ENCODE results near the gene PPP2R2C.

Gene PPP2R2C

DNA sequence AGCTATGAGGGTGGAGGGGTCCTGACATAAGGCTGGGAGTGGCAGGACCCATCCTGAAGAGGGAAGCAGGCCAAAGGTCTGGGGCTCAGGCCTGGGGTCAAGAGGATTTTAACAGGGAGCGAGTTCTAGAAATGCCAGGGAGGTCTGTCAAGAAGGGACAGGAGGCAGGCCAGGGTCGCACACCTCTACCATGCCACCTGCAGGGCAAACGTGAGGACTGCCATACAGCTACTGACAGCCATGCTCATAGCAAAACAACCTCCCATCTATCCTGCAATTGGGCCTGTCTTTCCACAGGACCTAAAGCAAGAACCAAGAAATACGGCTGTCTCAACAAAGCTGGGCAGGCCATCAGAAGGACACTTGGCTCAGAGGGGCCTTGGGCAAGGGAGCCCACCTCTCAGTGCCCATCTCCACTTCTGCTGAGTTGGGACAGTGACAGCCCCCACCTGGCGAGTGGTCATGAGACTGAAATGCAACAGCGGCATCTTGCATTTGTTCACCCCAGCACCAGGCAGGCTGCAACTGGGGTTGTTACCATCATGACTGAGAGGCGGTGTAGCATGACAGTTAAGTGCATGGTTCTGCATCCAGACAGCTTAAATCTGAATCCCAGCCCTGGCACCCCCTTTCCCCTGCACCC, 110.0 kb downstream of the PPP2R2C start:
- DNase-seq (ENCODE audit: low spot score) = no peak

DNA sequence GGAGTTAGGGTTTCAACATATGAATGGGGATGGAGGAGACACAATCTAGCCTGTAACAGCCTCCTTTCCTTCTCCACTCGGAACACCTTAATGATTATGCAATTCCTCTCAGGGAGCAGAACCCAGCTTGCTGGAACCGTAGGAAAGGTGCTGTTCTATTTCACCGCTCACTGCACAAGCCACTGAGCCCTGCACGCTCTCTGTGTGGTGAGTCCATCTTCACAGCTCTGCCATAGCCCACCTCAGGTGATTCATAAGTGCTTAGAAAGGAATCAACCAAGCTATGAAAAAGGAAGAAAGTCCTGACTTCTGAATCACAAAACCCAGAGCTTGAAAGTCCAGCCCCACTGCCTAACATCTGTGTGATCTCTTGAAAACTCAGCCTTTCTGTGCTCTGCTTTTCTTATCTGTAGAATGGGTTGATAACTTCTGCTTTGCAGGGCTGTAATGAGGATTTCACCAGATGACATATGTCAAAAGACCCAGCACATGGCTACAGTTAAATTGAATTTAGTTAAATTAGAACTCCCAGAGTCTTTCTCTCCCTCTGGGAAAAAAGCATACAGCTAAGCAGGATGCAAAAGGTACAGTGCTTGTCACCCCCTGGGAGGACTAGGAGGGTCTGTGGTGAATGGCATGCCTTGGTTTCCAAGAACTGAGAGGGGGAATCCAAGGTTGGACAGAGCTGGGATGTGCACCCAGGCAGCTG, 111.2 kb downstream of the PPP2R2C start:
- no peak for DNase-seq (ENCODE audit: low spot score)

DNA sequence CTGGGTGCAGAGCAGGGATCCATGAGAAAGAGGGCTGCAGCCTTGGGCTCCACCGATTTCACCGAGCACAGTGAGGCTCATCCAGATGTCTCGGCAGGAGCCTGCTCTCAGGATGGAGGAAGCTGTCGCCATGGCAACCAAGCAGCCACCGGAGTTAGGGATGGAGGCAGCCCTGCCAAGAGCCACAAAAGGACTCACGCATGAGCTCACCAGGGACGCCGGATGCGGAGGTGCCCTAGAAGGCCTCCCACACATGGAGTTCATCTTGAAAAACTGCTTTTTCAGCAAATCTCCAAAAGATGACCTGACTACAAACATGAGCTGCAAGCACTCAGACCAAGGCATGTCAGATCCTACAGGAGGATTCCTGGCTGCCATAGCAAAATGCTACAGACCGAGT, 112.0 kb downstream of the PPP2R2C start:
- DNase-seq (ENCODE audit: low spot score) = no peak

DNA sequence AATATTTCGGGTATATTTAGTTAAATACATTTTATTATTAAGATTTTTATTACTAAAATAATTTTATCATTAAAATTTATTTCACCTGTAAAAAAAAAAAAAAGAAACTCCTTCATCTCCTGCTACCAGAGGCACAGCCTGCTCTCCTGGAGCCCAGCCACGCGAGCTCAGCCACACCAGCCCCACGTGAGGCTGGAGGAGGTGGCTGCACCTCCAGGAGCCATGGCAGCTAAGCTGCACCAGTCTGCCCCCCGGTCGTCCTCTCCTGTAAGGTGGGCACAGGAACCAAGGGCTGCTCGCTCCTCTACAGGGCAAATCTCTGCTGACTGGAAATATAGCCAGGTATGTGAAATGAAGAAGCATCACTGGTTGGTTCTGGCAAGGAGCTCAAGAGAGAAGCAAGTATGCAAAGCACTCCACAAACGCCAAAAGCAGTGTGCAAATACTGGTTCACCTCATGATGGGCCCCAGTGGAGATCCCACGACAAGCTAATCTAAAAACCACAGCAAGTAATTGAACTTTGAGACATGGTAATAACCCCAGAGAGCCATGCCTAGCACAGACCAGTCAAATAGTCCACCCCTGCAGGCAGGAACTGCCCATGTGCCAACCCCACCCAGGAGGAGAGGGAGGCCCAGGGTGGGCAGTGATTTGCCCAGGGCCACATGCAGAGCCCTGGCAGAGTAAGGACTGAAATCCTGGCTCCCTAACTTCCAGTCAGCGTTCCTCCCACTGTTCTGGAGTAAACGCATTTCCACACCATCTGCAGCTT, 112.7 kb downstream of the PPP2R2C start:
- DNase-seq (ENCODE audit: low spot score) = no peak

DNA sequence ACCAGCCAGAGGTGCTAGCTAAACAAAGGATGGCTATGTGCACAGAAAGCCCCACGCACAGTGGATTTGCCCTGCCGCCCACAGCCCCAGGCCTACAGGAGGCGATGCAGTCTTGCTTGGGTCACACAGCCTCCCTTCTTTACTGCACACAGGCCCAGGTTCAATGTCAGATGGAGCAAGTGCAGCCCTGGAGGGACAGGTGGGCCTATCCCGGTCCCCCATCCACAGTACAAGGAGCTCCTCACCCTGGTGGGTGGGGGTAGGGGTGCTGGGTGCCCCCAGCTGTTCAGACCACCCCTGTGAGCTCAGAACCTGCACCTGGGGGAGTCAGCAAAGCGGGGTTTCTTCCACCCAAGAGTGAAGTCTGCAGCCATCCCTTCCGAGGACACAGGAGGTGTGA, 114.9 kb downstream of the PPP2R2C start:
- DNase-seq (ENCODE audit: low spot score) = no peak

DNA sequence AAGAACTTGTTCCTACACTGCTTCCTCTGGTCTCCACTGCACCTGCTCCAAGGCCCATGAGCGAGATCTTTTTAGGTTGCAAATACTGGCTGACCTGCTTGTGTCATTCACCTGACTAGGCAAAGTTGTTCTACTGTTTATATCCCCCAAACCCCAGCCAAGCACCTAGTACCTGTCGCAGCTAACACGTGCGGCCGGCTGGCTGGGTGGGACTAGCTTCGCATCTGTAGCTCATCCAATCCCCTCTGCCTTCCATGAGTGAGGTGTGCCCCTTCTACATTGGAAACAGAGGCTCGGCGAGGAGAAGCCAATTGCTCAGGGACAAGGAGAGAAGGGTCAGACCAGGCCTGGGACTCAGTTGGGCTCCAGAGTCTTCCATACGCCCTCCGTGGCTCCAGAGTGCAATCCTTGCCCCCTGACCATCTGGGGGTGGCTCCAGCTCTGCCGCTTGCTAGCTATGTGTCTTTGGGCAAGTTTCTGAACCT, 116.3 kb downstream of the PPP2R2C start:
- no peak for DNase-seq (ENCODE audit: low spot score)

DNA sequence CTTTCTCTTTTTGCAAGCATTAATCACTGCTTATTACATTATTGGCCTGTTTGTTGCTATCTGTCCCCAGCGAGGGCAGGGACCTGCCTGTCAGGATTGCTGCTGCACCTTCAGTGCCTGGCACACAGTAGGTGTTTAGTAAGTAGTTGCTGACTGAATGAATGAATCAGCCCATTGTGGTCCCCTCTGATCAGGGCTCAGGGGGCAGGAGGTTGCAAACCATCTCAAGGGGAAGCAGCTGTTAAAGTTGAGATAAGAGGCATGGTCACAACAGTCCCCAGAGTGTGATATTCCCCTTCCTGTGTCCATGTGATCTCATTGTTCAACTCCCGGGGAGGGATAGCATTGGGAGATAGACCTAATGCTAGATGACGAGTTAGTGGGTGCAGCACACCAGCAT, 117.4 kb downstream of the PPP2R2C start:
- no peak for DNase-seq (ENCODE audit: low spot score)

DNA sequence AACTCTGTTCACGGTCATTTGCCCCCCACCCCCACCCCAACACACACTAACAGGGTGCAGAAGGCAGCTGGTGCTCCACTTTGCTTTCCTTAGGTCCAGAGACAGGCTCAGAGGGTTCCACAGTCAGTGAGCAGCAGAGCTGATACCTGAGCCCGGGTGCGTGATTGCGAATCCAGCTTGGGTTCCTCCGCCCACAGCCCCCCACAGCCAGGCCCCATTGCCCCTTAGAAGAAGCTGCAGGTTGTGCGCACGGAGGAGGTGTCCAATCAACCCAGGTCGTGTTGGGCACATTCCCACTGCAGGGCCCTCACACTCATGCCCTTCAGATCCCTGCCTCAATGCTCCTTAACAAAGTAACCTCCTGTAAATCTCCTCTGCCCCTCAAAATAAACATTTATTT, 117.8 kb downstream of the PPP2R2C start:
- no peak for DNase-seq (ENCODE audit: low spot score)

DNA sequence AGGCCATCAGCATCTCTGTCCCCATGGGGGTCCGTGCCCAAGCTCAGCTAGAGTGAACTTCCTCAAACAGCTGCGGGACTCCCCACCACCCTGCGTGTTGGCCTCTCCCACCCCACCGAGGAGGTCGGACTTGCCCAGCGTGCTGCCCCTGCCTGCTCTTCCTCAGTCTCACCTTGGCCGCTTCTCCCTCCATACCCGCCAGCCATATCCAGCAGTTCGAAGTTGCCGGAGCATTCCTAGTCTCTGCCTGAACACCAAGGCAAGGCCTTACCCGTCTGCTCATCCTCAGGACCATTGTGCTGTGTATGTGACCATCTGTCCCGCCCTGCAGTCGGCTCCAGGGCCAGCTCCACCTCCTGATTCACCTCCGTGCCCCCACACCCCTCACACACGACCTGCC, 118.3 kb downstream of the PPP2R2C start:
- no peak for DNase-seq (ENCODE audit: low spot score)

DNA sequence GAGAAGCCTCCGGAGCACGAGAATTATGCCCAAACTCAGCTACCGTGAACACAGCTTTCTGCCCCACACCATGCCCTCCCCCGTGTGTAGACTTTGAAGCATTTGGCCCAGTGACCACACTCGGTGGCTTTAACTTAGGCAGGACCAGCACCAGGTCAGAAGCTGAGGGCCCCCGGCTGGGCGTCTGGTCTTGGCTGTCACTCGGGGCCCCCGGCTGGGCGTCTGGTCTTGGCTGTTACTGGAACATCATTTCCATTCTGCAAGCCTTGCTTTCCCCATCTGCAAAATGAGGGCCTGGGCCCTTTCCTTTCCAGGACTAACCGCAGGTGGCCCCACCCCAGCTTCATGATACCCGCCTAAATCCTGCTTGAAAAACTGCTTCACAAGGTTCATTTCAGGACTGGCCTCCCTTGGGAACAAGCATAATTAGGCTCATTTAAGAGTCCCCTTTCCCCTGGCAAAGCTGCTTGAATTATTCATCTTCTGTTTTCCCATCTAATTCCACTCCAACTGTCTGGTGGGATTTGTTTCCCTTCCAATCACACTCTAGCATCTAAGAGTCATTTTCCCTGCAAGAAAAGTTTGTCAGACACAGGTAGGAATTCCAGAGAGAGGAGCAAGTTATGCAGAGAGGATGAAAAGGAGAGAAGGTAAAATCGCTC, 120.3 kb downstream of the PPP2R2C start:
- no peak for DNase-seq (ENCODE audit: low spot score)

DNA sequence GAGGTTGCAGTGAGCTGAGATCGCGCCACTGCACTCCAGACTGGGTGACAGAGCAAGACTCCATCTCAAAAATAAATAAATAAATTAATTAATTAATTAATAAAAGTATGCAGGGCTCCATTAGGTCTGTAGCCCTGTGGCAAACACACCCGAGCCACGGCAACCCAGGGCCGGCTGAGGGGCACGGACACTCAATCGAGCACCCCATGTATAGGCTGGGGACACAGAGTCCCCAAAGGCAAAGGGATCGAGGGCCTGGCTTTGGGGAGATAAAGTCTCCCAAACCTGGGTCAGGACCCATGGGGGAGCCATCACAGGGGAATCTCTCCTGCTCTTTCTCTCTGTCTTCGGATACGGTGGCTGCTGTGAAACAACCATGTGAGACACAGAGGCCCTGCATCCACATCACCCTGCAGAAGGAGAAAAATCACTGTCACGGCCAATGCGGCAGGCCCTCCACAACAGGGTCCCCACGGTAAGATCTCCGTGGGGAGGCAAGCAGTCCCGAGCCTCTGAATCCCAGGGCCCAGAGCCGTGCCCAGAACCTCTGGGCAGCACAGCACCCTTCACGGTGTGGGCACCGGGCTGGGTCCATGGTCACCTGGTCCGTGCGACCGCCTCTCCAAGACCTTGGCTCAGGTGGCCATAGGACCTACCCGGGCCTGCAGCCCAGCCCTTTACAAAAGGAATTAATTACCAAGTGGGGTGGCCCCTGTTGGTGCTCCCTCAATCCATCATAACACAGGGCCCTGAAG, 121.0 kb downstream of the PPP2R2C start:
- DNase-seq (ENCODE audit: low spot score) = no peak

DNA sequence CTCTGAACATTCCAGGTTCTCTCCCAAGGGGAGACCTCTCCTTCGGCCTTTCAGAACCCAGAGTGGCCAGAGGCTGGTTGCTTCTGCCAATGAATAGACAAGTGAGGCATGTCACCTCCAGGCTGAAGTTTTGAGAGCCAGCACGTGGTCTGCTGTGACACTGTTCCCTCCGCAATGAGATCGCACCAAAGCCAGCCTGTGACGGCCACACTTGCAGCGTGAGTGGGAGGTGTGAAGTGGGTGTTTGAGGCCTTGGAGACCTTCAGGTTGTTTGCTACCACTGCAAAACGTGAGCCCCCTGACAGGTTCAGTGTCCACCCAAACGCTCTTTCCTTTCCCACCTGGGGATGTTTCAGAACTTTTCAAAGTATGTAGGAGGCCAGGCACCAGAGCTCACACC, 121.8 kb downstream of the PPP2R2C start:
- no peak for DNase-seq (ENCODE audit: low spot score)

DNA sequence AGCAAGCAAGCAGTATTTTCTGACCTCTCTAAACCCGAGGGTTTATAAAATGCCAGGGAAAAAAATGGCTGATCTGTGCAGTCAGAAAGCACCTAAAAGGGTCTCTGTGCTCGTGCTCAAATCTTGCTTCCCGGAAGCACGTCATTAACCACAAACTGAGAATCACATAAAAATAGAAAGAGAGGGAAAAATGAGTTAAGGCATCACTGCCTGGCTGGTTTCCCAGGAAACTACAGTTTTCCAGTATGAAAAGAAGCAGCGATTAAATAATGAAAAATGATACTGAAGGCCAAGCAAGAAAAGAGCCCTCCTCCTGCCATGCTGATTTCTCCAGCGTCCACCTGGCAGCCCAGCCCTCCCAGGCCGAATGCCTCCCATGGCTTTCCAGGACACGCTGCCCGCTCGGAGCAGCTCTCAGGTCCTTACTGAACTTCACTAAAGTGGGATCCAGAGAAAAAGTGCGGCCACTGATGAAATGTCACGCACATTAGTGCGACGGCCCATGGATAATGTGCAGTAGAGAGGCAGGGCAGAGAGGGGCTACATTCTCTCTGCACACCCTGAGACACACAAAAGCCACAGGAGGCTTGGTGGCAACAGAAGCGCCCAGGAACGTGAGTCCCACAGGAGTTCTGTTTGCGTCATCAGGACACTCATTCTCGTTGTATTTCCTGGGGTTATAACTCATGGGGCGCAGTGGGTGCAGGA, 122.4 kb downstream of the PPP2R2C start:
- no peak for DNase-seq (ENCODE audit: low spot score)

DNA sequence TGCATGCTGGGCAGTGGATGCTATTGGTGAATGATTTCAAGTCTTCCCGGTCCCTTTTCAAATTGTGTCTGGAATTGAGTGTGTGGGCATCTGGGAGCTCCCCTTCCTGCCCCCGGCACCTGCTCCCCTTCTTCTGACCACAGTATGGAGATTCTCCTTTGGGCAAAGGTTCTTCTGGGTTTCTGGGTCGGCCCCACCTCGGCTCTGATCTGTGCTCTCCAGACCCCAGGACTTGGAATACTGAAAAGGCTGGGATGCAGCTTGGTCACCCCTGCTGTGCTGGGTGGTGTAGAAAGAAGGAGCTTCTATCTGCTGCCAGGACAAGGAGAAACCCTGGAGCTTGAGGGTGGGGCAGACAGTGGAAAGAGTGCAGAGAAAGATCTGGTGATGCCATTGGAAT, 124.0 kb downstream of the PPP2R2C start:
- no peak for DNase-seq (ENCODE audit: low spot score)

DNA sequence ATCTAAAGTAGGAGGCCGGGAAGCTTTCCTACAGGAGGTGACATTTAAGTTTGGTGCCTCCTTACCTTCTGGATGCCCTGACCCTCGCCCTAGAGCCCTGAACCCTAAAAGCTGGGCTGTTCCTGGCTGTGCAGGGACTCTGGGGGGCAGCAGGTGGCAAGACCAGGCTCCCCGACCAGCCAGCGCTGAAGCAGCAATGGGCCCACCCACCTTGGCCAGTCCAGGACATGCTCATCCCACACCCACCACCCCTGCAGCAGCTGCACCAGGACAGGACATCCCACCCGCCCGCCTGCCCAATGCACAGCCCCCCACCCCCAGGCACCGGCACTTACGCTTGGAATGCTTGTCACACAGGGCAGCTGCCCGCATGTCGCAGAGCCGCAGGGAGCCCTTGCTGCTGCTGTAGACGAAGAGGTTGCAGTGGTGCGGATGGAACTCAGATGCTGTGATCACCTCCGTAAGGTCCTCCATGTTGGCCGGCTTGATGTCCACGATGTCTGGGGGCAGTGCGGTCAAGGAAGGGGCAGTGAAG, 124.8 kb downstream of the PPP2R2C start:
- no peak for DNase-seq (ENCODE audit: low spot score)

DNA sequence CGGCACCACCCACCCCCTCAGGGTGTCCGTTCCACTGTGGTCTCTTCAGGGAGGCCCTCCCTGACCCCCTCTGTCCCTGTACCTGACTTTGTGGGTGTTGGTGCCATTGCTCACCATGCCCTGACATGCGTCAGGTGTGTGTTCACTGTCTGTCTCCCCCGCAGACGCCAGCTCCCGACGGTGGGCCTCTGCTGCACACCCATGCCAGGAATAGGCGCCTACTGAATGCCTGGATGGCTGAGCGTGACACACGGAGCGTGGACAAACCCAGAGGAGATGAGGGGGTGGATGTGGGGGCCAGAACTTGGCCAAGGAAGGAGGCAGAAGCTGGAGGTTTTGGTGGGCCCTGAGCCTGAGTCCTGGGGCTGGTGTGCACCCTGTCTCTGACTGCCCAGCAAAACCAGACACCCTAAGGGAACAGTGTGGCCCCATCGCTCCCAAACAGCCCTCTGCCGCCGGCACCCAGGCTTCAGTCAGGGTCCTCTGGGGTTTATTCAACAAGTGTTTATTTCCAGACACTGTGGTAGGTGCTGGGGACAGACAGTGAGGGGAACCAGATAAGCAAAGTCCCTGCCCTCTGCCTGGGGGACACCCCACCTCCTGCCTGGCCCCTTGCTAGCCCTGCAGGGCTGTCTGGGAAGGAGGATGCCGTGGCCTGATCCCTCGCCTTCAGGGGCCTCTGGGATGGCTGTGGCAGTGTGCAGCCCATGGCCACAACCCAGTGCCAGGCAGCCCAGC, 125.9 kb downstream of the PPP2R2C start:
- no peak for DNase-seq (ENCODE audit: low spot score)

DNA sequence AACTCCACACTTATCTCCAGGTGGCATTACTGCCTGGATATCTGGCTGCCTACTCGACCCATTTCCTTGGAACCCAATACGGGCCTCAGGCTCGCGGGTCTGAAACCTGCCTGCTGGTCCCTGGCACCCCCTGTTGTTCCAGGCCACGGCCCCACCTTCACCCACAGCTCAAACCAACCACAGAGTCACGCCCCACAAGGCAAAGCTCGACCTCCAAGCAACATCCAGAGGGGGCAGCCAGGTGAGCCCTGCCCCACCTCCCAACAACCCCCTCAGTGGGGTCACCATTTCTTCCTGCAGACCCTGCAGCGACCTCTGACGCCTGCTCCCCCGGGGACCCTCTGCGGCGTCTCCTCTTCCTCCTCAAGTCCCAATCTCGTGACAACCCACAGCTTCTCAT, 126.5 kb downstream of the PPP2R2C start:
- DNase-seq (ENCODE audit: low spot score) = no peak

DNA sequence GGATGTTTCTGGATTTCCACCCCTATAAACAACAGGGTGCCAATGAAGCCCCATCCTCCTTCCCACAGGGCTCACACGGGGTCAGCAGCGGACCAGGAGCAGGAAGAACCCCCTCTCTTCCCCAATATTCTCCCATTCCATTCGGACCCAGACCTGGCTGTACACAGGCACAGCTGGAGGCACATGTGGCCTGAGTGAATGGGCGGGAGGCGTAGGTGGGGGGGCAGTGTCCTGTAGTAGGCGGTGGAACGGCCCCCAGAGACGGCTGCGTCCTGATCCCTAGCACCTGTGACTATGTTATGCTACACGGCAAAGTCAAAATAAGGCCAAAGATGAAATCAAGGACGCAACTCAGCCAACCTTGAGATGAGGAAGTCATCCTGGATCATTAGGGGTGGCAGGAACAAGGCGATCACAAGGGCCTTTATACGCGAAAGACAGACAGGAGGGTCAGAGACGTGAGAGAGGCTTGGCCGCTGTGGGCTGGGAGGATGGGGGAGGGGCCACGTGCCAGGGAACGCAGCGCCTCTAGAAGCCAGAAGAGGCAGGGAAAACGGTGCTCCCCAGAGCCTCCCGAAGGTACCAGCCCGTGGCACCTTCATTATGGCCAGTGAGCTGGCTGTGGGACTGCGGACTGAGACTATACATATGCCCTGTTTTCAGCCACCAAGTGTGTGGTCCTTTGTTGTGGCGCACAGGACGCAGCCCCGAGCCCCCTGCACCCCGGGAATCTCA, 127.2 kb downstream of the PPP2R2C start:
- no peak for DNase-seq (ENCODE audit: low spot score)

DNA sequence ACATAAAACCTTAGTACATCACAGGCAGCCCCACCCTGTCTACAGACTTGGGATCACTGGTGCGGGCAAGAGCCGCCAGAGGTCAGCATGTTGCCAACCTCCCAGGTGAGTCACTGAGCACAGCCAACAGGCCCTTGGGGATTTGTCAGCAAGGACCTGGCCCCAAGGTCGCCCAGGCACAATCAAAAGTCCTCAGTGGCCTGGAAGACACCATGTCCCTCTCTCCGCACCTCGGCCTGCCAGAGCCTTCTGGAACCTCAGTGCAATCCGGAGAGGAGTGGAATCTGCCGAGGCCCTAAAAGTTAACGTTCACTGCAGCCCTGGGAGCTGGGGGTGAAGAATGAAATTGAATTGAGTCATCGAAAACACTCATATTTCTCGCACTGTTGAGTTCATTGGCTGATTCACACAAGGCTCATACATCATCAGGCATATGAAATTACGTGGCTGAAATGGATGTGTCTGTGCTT, 128.4 kb downstream of the PPP2R2C start:
- peak; percentile 59 for DNase-seq (ENCODE audit: low spot score)
